HG02642 (cell line): ENCODE results near the gene SPINT2.
"Not testable (repeated sequence)": the region's sequence is repeated elsewhere in the genome, so short reads cannot be mapped to it uniquely, and the experiment has no call there.

ENCODE experiments used
- ATAC-seq: cut with Tn5 transposase; IDR thresholded peaks from one replicate; pipeline ENCODE4 v1.9.1; 2021; ENCODE audit warnings: mild to moderate bottlenecking; ENCODE audit not compliant: unreplicated experiment, poor library complexity

SPINT2 gene

GRCh38 chr19:38264486-38265212 is at the start of gene SPINT2:
Gene SPINT2 (plus strand): TSS chr19:38264573. CDS start chr19:38264893, 320 bp downstream.
- ATAC-seq: no peak

GRCh38 chr19:38216785-38217641 is 47.4 kb upstream of the SPINT2 start:
- ATAC-seq: no peak

- ATAC-seq: no peak
These were observed 46.2 kb upstream of the SPINT2 start for GRCh38 chr19:38218204-38218603.

- ATAC-seq: no peak
These were observed 45.2 kb upstream of the SPINT2 start for GRCh38 chr19:38219221-38219620.

- no peak for ATAC-seq
These were observed 43.0 kb upstream of the SPINT2 start for GRCh38 chr19:38221421-38221820.

GRCh38 chr19:38221919-38222830 is 42.2 kb upstream of the SPINT2 start:
- ATAC-seq: no peak

- ATAC-seq: no peak
These were observed 41.3 kb upstream of the SPINT2 start for GRCh38 chr19:38223119-38223523.

GRCh38 chr19:38223617-38224013 is 40.8 kb upstream of the SPINT2 start:
- no peak for ATAC-seq

- peak; percentile 76 for ATAC-seq
These were observed 40.1 kb upstream of the SPINT2 start, which contains the start of gene DPF1 for GRCh38 chr19:38224014-38224862. Gene DPF1 (minus strand): TSS chr19:38224222. CDS start chr19:38224142, 80 bp downstream.

GRCh38 chr19:38224863-38225218 is 39.5 kb upstream of the SPINT2 start:
- ATAC-seq: not testable (repeated sequence)

GRCh38 chr19:38227287-38228004 is 36.9 kb upstream of the SPINT2 start:
- no peak for ATAC-seq

GRCh38 chr19:38228005-38228377 is 36.4 kb upstream of the SPINT2 start:
- ATAC-seq: no peak

GRCh38 chr19:38228491-38229439 is 35.6 kb upstream of the SPINT2 start:
- no peak for ATAC-seq

- ATAC-seq: peak; percentile 73
These were observed 34.7 kb upstream of the SPINT2 start for GRCh38 chr19:38229585-38230073.

GRCh38 chr19:38230506-38231133 is 33.8 kb upstream of the SPINT2 start:
- not testable (repeated sequence) for ATAC-seq

- no peak for ATAC-seq
These were observed 32.5 kb upstream of the SPINT2 start for GRCh38 chr19:38231918-38232317.

- ATAC-seq: no peak
These were observed 30.6 kb upstream of the SPINT2 start for GRCh38 chr19:38233740-38234251.
